Loucy (cell line): ENCODE data around the gene SLC44A1.

ENCODE experiments used
- H2AFZ ChIP-seq: fragments of 200-600 bp; sonication (generic); 2 replicates; pipeline ENCODE4 v1.6.0; 2016; ENCODE audit warnings: antibody characterized with exemption, mild to moderate bottlenecking, low read length, moderate library complexity
- H3F3A ChIP-seq: fragments of 200-600 bp; 2 replicates; pipeline ENCODE4 v1.6.0; 2016; ENCODE audit warnings: antibody characterized with exemption, low read depth, mild to moderate bottlenecking
- H3K27me3 ChIP-seq: fragments of 200-600 bp; sonication (generic); 2 replicates; pipeline ENCODE4 v1.6.1; 2014; ENCODE audit warnings: low read length, mild to moderate bottlenecking; ENCODE audit not compliant: insufficient read depth, poor library complexity, severe bottlenecking
- H3K36me3 ChIP-seq: fragments of 200-600 bp; sonication (generic); 2 replicates; pipeline ENCODE4 v1.6.1; 2016; ENCODE audit warnings: low read length; ENCODE audit not compliant: insufficient read depth
- H3K4me1 ChIP-seq: fragments of 200-600 bp; sonication (generic); 2 replicates; pipeline ENCODE4 v1.5.1; 2014; ENCODE audit warnings: low read length, mild to moderate bottlenecking; ENCODE audit not compliant: insufficient read depth, poor library complexity, severe bottlenecking
- H3K4me2 ChIP-seq: fragments of 200-600 bp; sonication (generic); 2 replicates; pipeline ENCODE4 v1.6.0; 2014; ENCODE audit warnings: antibody characterized with exemption, low read length, low read depth, mild to moderate bottlenecking; ENCODE audit not compliant: poor library complexity, severe bottlenecking
- H3K4me3 ChIP-seq: fragments of 200-600 bp; sonication (generic); 2 replicates; pipeline ENCODE4 v1.5.1; 2014; ENCODE audit warnings: low read length, mild to moderate bottlenecking, mixed read lengths; ENCODE audit not compliant: poor library complexity, severe bottlenecking
- H3K79me2 ChIP-seq: fragments of 200-600 bp; sonication (generic); 2 replicates; pipeline ENCODE4 v1.6.1; 2014; ENCODE audit warnings: low read length; ENCODE audit not compliant: insufficient read depth
- H3K9ac ChIP-seq: fragments of 200-600 bp; sonication (generic); 2 replicates; pipeline ENCODE4 v1.6.0; 2014; ENCODE audit warnings: mild to moderate bottlenecking, low read depth, low read length, moderate library complexity; ENCODE audit not compliant: poor library complexity, severe bottlenecking
- H3K9me2 ChIP-seq: fragments of 200-600 bp; sonication (generic); replicated peaks from 2 replicates; pipeline ENCODE4 v1.6.1; 2016; ENCODE audit warnings: low read depth, low read length, mixed read lengths
- H3K9me3 ChIP-seq: fragments of 200-600 bp; sonication (generic); 2 replicates; pipeline ENCODE4 v1.6.1; 2014; ENCODE audit warnings: mild to moderate bottlenecking, antibody characterized with exemption, low read length, low read depth; ENCODE audit not compliant: insufficient read depth
- H4K20me1 ChIP-seq: fragments of 200-600 bp; sonication (generic); 2 replicates; pipeline ENCODE4 v1.6.0; 2014; ENCODE audit warnings: antibody characterized with exemption, low read length, mild to moderate bottlenecking; ENCODE audit not compliant: insufficient read depth, poor library complexity, severe bottlenecking
- EZH2phosphoT487 ChIP-seq: fragments of 200-600 bp; IDR thresholded peaks from 2 replicates; pipeline ENCODE4 v1.6.1; 2018; ENCODE audit warnings: antibody characterized with exemption, mild to moderate bottlenecking, moderate library complexity, borderline replicate concordance
- TF ChIP-seq, protein P1 (sequence below): fragments of 200-600 bp; sonication (generic); conservative IDR thresholded peaks from 2 replicates; pipeline ENCODE4 v1.5.1; 2014; ENCODE audit warnings: mild to moderate bottlenecking, antibody characterized with exemption, low read length

The SLC44A1 gene

GRCh38 chr9:105421154-105421553 lies 176.7 kb downstream of the SLC44A1 start:
- H3K27me3 ChIP-seq = no peaks in the 10 kb centered on the region
- no peaks in the 10 kb centered on the region for H4K20me1 ChIP-seq
- TF ChIP-seq EZH2phosphoT487 = no peak
- TF ChIP-seq, protein P1, sequence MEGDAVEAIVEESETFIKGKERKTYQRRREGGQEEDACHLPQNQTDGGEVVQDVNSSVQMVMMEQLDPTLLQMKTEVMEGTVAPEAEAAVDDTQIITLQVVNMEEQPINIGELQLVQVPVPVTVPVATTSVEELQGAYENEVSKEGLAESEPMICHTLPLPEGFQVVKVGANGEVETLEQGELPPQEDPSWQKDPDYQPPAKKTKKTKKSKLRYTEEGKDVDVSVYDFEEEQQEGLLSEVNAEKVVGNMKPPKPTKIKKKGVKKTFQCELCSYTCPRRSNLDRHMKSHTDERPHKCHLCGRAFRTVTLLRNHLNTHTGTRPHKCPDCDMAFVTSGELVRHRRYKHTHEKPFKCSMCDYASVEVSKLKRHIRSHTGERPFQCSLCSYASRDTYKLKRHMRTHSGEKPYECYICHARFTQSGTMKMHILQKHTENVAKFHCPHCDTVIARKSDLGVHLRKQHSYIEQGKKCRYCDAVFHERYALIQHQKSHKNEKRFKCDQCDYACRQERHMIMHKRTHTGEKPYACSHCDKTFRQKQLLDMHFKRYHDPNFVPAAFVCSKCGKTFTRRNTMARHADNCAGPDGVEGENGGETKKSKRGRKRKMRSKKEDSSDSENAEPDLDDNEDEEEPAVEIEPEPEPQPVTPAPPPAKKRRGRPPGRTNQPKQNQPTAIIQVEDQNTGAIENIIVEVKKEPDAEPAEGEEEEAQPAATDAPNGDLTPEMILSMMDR = no peak

GRCh38 chr9:105421864-105422263 lies 177.4 kb downstream of the SLC44A1 start:
- H3K27me3 ChIP-seq = no peaks in the 10 kb centered on the region
- no peaks in the 10 kb centered on the region for H3K36me3 ChIP-seq
- H4K20me1 ChIP-seq = no peaks in the 10 kb centered on the region
- TF ChIP-seq, protein P1 = no peak
- TF ChIP-seq EZH2phosphoT487 = no peak
- H3K9me2 ChIP-seq = no peaks in the 10 kb centered on the region
- no peak overlapping the region for H2AFZ ChIP-seq
- H3K79me2 ChIP-seq = no peaks in the 10 kb centered on the region
- no peaks in the 10 kb centered on the region for H3F3A ChIP-seq
- H3K4me1 ChIP-seq = peaks cover 4% of the 10 kb centered on the region
- H3K9ac ChIP-seq = no peak overlapping the region
- H3K4me2 ChIP-seq = no peak overlapping the region
- H3K9me3 ChIP-seq = no peaks in the 10 kb centered on the region
- H3K4me3 ChIP-seq = no peak overlapping the region

More at GRCh38 chr9:105421154-105421553, 176.7 kb downstream of the SLC44A1 start:
- Histone ChIP-seq H3K36me3 (no peaks in the 10 kb centered on the region), H3K9me3 (no peaks in the 10 kb centered on the region), H3F3A (no peaks in the 10 kb centered on the region), H3K4me3 (no peak overlapping the region), H3K4me2 (no peak overlapping the region), H2AFZ (no peak overlapping the region), H3K79me2 (no peaks in the 10 kb centered on the region), H3K4me1 (peaks cover 4% of the 10 kb centered on the region), H3K9ac (no peak overlapping the region), H3K9me2 (no peaks in the 10 kb centered on the region)

GRCh38 chr9:105425816-105426433 lies 181.5 kb downstream of the SLC44A1 start:
- no peaks in the 10 kb centered on the region for H3K9me3 ChIP-seq
- no peaks in the 10 kb centered on the region for H3K79me2 ChIP-seq
- no peaks in the 10 kb centered on the region for H3K27me3 ChIP-seq
- no peak overlapping the region for H3K9ac ChIP-seq
- H3K36me3 ChIP-seq = no peaks in the 10 kb centered on the region
- H3K9me2 ChIP-seq = no peaks in the 10 kb centered on the region
- H3K4me2 ChIP-seq = no peak overlapping the region
- no peaks in the 10 kb centered on the region for H4K20me1 ChIP-seq
- H3K4me3 ChIP-seq = no peak overlapping the region
- no peak overlapping the region for H2AFZ ChIP-seq
- TF ChIP-seq, protein P1 = peak; percentile 73
- TF ChIP-seq EZH2phosphoT487 = no peak
- H3F3A ChIP-seq = no peaks in the 10 kb centered on the region
- H3K4me1 ChIP-seq = no peaks in the 10 kb centered on the region
